Skeletal muscle satellite cell (primary cell): ENCODE results near the gene YPEL2.

Experiments used
- H3K27me3 ChIP-seq: 2 replicates; pipeline ENCODE4 v1.7.0; 2013; ENCODE audit warnings: low read length; ENCODE audit not compliant: control insufficient read depth, insufficient read depth
- H3K36me3 ChIP-seq: 2 replicates; pipeline ENCODE4 v1.7.0; 2013; ENCODE audit warnings: mild to moderate bottlenecking, control low read depth, low read length; ENCODE audit not compliant: insufficient read depth
- H3K4me1 ChIP-seq: 2 replicates; pipeline ENCODE4 v1.7.0; 2013; ENCODE audit warnings: low read length; ENCODE audit not compliant: control insufficient read depth, insufficient read depth
- H3K4me2 ChIP-seq: 2 replicates; pipeline ENCODE4 v1.7.0; 2013; ENCODE audit warnings: mild to moderate bottlenecking, low read length
- H3K4me3 ChIP-seq: 2 replicates; pipeline ENCODE4 v1.7.0; 2013; ENCODE audit warnings: low read length
- H3K9ac ChIP-seq: 2 replicates; pipeline ENCODE4 v1.7.0; 2013; ENCODE audit warnings: mild to moderate bottlenecking, low read depth, low read length, moderate library complexity
- H3K9me3 ChIP-seq: replicated peaks from 2 replicates; pipeline ENCODE4 v1.7.0; 2013; ENCODE audit warnings: mild to moderate bottlenecking, control low read depth, low read length

YPEL2 gene

DNA sequence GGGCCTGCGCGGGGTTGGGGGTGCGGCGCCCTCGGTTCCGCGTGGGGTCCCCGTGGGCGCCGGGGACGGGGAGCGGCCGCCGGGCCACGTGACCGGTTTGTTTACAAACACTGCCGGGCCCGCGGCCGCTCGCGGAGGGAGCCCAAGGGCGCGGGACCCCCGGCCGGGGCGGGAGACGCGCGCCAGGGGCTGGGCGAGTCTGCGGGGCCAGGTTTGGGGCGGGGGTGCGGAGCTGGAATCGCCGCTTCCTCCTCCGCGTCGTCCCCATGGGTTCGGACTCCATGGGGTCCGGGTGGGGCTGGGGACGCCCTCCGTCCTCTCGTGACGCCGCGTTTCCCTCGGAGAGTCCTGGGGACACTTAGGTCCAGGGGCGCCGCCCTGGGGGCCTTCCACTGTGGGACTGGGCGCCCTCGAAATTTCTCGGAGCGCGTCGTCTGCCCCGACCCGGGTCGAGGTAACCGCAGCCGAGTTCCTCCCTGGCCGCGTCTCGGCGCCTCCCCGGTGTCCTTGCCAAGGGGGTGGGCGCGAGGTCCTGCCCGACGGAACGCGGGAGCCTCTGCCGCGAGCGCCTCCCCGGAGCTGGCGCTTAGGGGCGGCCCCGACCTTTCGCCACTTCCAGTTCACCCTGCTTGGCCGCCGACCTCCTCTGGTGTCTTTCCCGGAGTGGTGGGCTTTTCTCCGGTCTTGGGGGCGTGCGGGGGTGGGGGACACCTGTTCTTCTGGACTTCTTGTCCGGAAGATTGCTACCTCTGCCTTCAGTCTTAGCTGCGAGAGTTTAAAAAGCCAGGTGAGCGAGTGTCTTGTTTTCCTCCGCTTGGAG is 684 bp downstream of the YPEL2 start:
- peak overlapping the region; percentile 88 for H3K4me3 ChIP-seq
- H3K9me3 ChIP-seq = no peaks in the 10 kb centered on the region
- H3K36me3 ChIP-seq = no peaks in the 10 kb centered on the region
- H3K9ac ChIP-seq = peak overlapping the region; percentile 76
- H3K4me1 ChIP-seq = peaks cover 38% of the 10 kb centered on the region
- peaks cover 29% of the 10 kb centered on the region for H3K27me3 ChIP-seq
- peak overlapping the region; percentile 94 for H3K4me2 ChIP-seq

GRCh38 chr17:59332749-59333377 is 1.4 kb downstream of the YPEL2 start:
- Histone ChIP-seq H3K36me3 (no peaks in the 10 kb centered on the region), H3K4me1 (peaks cover 32% of the 10 kb centered on the region), H3K4me2 (peak overlapping the region; percentile 94), H3K4me3 (peak overlapping the region; percentile 88), H3K9ac (peak overlapping the region; percentile 76), H3K27me3 (peaks cover 29% of the 10 kb centered on the region), H3K9me3 (no peaks in the 10 kb centered on the region)

- Histone ChIP-seq H3K36me3 (no peaks in the 10 kb centered on the region), H3K4me1 (peaks cover 30% of the 10 kb centered on the region), H3K27me3 (peaks cover 29% of the 10 kb centered on the region), H3K4me2 (no peak overlapping the region), H3K4me3 (no peak overlapping the region), H3K9ac (no peak overlapping the region), H3K9me3 (no peaks in the 10 kb centered on the region)
Observed at GRCh38 chr17:59333836-59334235, 2.4 kb downstream of the YPEL2 start.

- peaks cover 13% of the 10 kb centered on the region for H3K4me1 ChIP-seq
- H3K4me3 ChIP-seq = no peak overlapping the region
- H3K27me3 ChIP-seq = peaks cover 29% of the 10 kb centered on the region
- no peak overlapping the region for H3K4me2 ChIP-seq
- no peak overlapping the region for H3K9ac ChIP-seq
- no peaks in the 10 kb centered on the region for H3K9me3 ChIP-seq
- no peaks in the 10 kb centered on the region for H3K36me3 ChIP-seq
Observed at GRCh38 chr17:59335685-59336084, 4.2 kb downstream of the YPEL2 start.

GRCh38 chr17:59337741-59338299 is 6.4 kb downstream of the YPEL2 start:
- H3K4me1 ChIP-seq = peaks cover 4% of the 10 kb centered on the region
- peaks cover 29% of the 10 kb centered on the region for H3K27me3 ChIP-seq
- H3K4me3 ChIP-seq = no peak overlapping the region
- H3K9me3 ChIP-seq = no peaks in the 10 kb centered on the region
- no peaks in the 10 kb centered on the region for H3K36me3 ChIP-seq
- H3K4me2 ChIP-seq = no peak overlapping the region
- H3K9ac ChIP-seq = no peak overlapping the region

DNA sequence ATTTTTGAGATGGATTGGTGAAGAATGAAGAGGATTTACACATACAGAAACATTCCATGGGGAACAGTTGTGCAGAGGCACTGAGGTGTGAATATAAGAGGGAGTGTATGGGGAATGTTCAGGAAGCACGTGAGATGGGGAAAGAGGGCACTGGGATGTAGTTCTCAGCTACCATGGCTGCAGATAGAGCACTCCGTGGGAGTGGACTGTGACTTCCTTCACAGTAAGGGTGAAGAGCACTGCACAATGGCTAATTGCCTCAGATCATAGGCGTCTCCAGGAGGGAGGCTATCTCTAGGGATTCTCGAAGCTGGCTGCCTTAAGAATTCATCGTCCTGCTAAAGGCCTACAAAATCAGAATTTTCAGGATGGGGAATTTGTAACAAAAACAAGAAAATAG is 7.0 kb downstream of the YPEL2 start:
- Histone ChIP-seq H3K36me3 (no peaks in the 10 kb centered on the region), H3K4me1 (no peaks in the 10 kb centered on the region), H3K9me3 (no peaks in the 10 kb centered on the region), H3K4me3 (no peak overlapping the region), H3K4me2 (no peak overlapping the region), H3K9ac (no peak overlapping the region), H3K27me3 (peaks cover 26% of the 10 kb centered on the region)

DNA sequence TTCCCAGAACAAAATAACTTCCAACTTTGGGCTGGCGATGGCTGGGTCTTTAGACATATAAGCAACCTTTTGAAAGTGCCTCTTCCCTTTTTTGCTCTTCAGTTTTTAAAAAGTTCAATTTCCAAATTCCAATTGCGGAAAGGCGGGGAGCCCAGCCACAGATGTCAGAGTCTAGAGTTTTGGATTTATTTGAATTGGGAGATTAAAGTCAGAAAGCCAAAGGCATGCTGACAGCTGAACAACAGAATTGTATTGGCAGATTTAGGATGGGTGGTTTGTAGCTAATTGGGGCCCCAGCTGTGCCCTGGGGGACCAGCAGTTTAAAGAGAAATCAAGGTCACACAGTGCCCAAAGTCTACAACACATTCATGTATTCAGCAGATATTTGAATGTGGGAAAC is 10.5 kb downstream of the YPEL2 start:
- Histone ChIP-seq H3K4me3 (no peak overlapping the region), H3K9ac (no peak overlapping the region)

GRCh38 chr17:59342681-59343131 is 11.3 kb downstream of the YPEL2 start:
- Histone ChIP-seq H3K9ac (no peak overlapping the region), H3K36me3 (no peaks in the 10 kb centered on the region), H3K4me1 (no peaks in the 10 kb centered on the region), H3K27me3 (peaks cover 5% of the 10 kb centered on the region), H3K4me2 (no peak overlapping the region), H3K4me3 (no peak overlapping the region), H3K9me3 (no peaks in the 10 kb centered on the region)

More for the DNA sequence above, 10.5 kb downstream of the YPEL2 start:
- Histone ChIP-seq H3K36me3 (no peaks in the 10 kb centered on the region), H3K9me3 (no peaks in the 10 kb centered on the region), H3K4me2 (no peak overlapping the region), H3K27me3 (peaks cover 5% of the 10 kb centered on the region), H3K4me1 (no peaks in the 10 kb centered on the region)

- Histone ChIP-seq H3K4me3 (no peak overlapping the region), H3K9me3 (no peaks in the 10 kb centered on the region), H3K36me3 (no peaks in the 10 kb centered on the region), H3K27me3 (peaks cover 5% of the 10 kb centered on the region), H3K4me2 (no peak overlapping the region), H3K4me1 (no peaks in the 10 kb centered on the region), H3K9ac (no peak overlapping the region)
Observed at GRCh38 chr17:59345476-59345875, 14.0 kb downstream of the YPEL2 start.

DNA sequence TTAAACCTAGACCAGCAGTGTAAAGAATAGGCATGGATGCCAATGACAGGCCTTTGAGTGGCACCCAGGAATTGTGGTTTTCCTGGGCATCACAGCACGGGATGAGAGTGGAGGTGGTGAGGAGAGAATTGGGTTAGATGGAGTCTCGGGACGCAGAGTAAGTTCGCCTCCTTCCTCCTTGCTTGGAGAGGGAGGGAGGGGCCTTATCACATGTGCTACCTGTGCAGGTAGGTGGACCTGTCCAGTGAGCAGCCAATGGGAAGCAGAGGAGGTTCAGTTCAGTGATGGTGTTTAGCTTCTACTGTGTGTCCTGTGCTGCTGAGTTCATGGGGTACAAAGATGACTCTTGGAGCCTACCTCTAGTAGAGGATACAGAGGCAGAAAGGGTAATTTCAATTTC is 14.9 kb downstream of the YPEL2 start:
- Histone ChIP-seq H3K4me1 (no peaks in the 10 kb centered on the region), H3K4me3 (no peak overlapping the region), H3K9me3 (no peaks in the 10 kb centered on the region), H3K36me3 (no peaks in the 10 kb centered on the region), H3K9ac (no peak overlapping the region), H3K27me3 (peaks cover 5% of the 10 kb centered on the region), H3K4me2 (no peak overlapping the region)

GRCh38 chr17:59346876-59347407 is 15.5 kb downstream of the YPEL2 start:
- no peaks in the 10 kb centered on the region for H3K4me1 ChIP-seq
- H3K4me3 ChIP-seq = no peak overlapping the region
- peaks cover 5% of the 10 kb centered on the region for H3K27me3 ChIP-seq
- no peak overlapping the region for H3K9ac ChIP-seq
- H3K9me3 ChIP-seq = no peaks in the 10 kb centered on the region
- H3K4me2 ChIP-seq = no peak overlapping the region
- H3K36me3 ChIP-seq = no peaks in the 10 kb centered on the region
